K562 (cell line): ENCODE measurements around the gene SAMD9L. TPM values are rescaled to one million over a fixed set of nuclear protein-coding genes. Genes with fewer than 3 reads are reported as not detected.

ENCODE experiments used
- ATAC-seq: fragments of 200-7000 bp; cut with Tn5 transposase; 3 replicates; pipeline ENCODE4 v1.9.1; 2020; ENCODE audit warnings: moderate library complexity
- BruUV-seq: library from RNA; stranded (reverse); fragments of 400-500 nt; replicated peaks from 2 replicates; lab custom pipeline; 2021; lab: Mats Ljungman, UMichigan
- CTCF ChIA-PET: fragments of 300-600 bp; formaldehyde crosslinking; extraction: SDS; loops from one replicate; lab custom pipeline; 2021; ENCODE audit warnings: low intra/inter-chr PET ratio; lab: Yijun Ruan, JAX
- POLR2A ChIA-PET: fragments of 300-600, 350-650 bp; sonication (Branson Sonifier 250); formaldehyde crosslinking; extraction: SDS; loops from one replicate; lab custom pipeline; 2021; ENCODE audit warnings: antibody characterized with exemption, inconsistent platforms; lab: Yijun Ruan, JAX
- DNase-seq, 4 experiments: peaks; one replicate each; pipeline versions ENCODE4 v3.0.0 to v3.0.0-alpha.2; 2011 to 2018; ENCODE audit warnings: low spot score in 3 of 4, mixed read lengths in 3 of 4; ENCODE audit errors: extremely low read depth in 1 of 4
- FAIRE-seq: peaks from 2 replicates; lab custom pipeline; 2011; peaks lifted over from hg19 to GRCh38; lab: Jason Lieb, UNC
- H2AFZ ChIP-seq: 2 replicates; pipeline ENCODE4 v1.6.0; 2011; ENCODE audit warnings: low read depth, low read length, control low read depth, inconsistent platforms
- H3K27ac ChIP-seq: fragments of 200-600 bp; 3 replicates; pipeline ENCODE4 v1.8.0; 2011; ENCODE audit warnings: low read depth, mild to moderate bottlenecking, control low read depth, inconsistent platforms, low read length, moderate library complexity, mixed read lengths; ENCODE audit errors: extremely low read depth
- H3K27me3 ChIP-seq, 2 experiments: fragments of 300-600 bp in 1 of 2; 2 replicates in 1 of 2; 3 replicates in 1 of 2; pipeline versions ENCODE4 v1.6.0 to v1.8.0; 2011; ENCODE audit warnings: inconsistent platforms in 2 of 2, low read length in 2 of 2, mild to moderate bottlenecking in 1 of 2, mixed read lengths in 1 of 2, moderate library complexity in 1 of 2; ENCODE audit not compliant: control insufficient read depth in 2 of 2, insufficient read depth in 2 of 2
- H3K36me3 ChIP-seq: fragments of 300-600 bp; 3 replicates; pipeline ENCODE4 v1.8.0; 2011; ENCODE audit warnings: mild to moderate bottlenecking, low read length, inconsistent platforms; ENCODE audit not compliant: control insufficient read depth, insufficient read depth
- H3K4me1 ChIP-seq, 2 experiments: fragments of 200-600 bp in 1 of 2; replicated peaks in 1 of 2; 2 replicates in 1 of 2; 3 replicates in 1 of 2; pipeline versions ENCODE4 v1.5.1 to v1.8.0; 2011; ENCODE audit warnings: inconsistent platforms in 2 of 2, low read length in 2 of 2, mild to moderate bottlenecking in 1 of 2, mixed read lengths in 1 of 2, moderate library complexity in 1 of 2; ENCODE audit not compliant: control insufficient read depth in 2 of 2, insufficient read depth in 2 of 2
- H3K4me2 ChIP-seq: 2 replicates; pipeline ENCODE4 v1.6.1; 2011; ENCODE audit warnings: low read length, control low read depth, inconsistent platforms, mixed read lengths; ENCODE audit not compliant: insufficient read depth
- H3K4me3 ChIP-seq: fragments of 200-600 bp; sonication (generic), shearing (Covaris generic); 2 replicates; pipeline ENCODE4 v1.5.1; 2016; ENCODE audit warnings: control low read depth, inconsistent platforms
- H3K79me2 ChIP-seq: fragments of 200-600 bp; 3 replicates; pipeline ENCODE4 v1.8.0; 2011; ENCODE audit warnings: low read length, inconsistent platforms; ENCODE audit not compliant: control insufficient read depth, insufficient read depth
- H3K9ac ChIP-seq, 2 experiments: 2 replicates each; pipeline versions ENCODE4 v1.6.0 to v1.6.1; 2011; ENCODE audit warnings: low read depth in 2 of 2, low read length in 2 of 2, control low read depth in 1 of 2, inconsistent platforms in 1 of 2, mild to moderate bottlenecking in 1 of 2, mixed read lengths in 1 of 2; ENCODE audit not compliant: insufficient read depth in 1 of 2
- H3K9me1 ChIP-seq: one replicate; pipeline ENCODE4 v1.6.0; 2011; ENCODE audit warnings: inconsistent platforms, mild to moderate bottlenecking, low read length, moderate library complexity; ENCODE audit not compliant: control insufficient read depth, insufficient read depth
- H3K9me3 ChIP-seq: replicated peaks from 2 replicates; pipeline ENCODE4 v1.5.1; 2011; ENCODE audit warnings: low read depth, low read length, inconsistent platforms; ENCODE audit not compliant: control insufficient read depth, insufficient read depth
- H4K20me1 ChIP-seq: replicated peaks from 2 replicates; pipeline ENCODE4 v1.6.1; 2011; ENCODE audit warnings: low read length, inconsistent platforms, mixed read lengths; ENCODE audit not compliant: control insufficient read depth, insufficient read depth
- CCAR2 ChIP-seq: fragments of 200-400 bp; formaldehyde crosslinking; IDR thresholded peaks from 2 replicates; pipeline ENCODE4 v1.6.1; 2017; ENCODE audit warnings: mild to moderate bottlenecking, low read depth, low read length
- E2F1 ChIP-seq: sonication (generic); formaldehyde crosslinking; IDR thresholded peaks from 2 replicates; pipeline ENCODE4 v1.8.1; 2023; ENCODE audit warnings: mild to moderate bottlenecking, missing genetic modification reagents, moderate library complexity
- FOXP4 ChIP-seq: sonication (generic); formaldehyde crosslinking; IDR thresholded peaks from 2 replicates; pipeline ENCODE4 v1.8.0; 2022; ENCODE audit warnings: mild to moderate bottlenecking, missing genetic modification reagents, borderline replicate concordance
- HOMEZ ChIP-seq: fragments of 250-450 bp; sonication (Bioruptor Pico); IDR thresholded peaks from 2 replicates; pipeline ENCODE4 v1.4.0; 2020; ENCODE audit warnings: mild to moderate bottlenecking, moderate library complexity
- MAFG ChIP-seq: fragments of 450-650 bp; conservative IDR thresholded peaks from 2 replicates; pipeline ENCODE4 v1.6.1; 2016; ENCODE audit warnings: missing genetic modification characterization, missing compliant biosample characterization
- NR0B1 ChIP-seq: fragments of 450-650 bp; IDR thresholded peaks from one replicate; pipeline ENCODE4 v1.6.1; 2018; ENCODE audit warnings: mild to moderate bottlenecking, moderate library complexity; ENCODE audit not compliant: partially characterized antibody
- SMAD3 ChIP-seq: fragments of 450-650 bp; formaldehyde crosslinking; conservative IDR thresholded peaks from 2 replicates; pipeline ENCODE4 v1.4.0; 2020; ENCODE audit warnings: mild to moderate bottlenecking
- SMARCC2 ChIP-seq: fragments of 450-650 bp; IDR thresholded peaks from 2 replicates; pipeline ENCODE4 v1.6.1; 2017; ENCODE audit warnings: antibody characterized with exemption, moderate library complexity, mild to moderate bottlenecking, low read depth
- SUPT5H ChIP-seq: fragments of 450-650 bp; IDR thresholded peaks from 2 replicates; pipeline ENCODE4 v1.6.1; 2016
- TSC22D4 ChIP-seq: fragments of 450-650 bp; IDR thresholded peaks from 2 replicates; pipeline ENCODE4 v1.6.1; 2016; ENCODE audit warnings: missing genetic modification characterization, missing biosample characterization, control low read depth
- ZFP1 ChIP-seq: fragments of 450-650 bp; formaldehyde crosslinking; IDR thresholded peaks from 2 replicates; pipeline ENCODE4 v1.4.0; 2020; ENCODE audit warnings: mild to moderate bottlenecking, mixed read lengths
- ZFP91 ChIP-seq: sonication (generic); formaldehyde crosslinking; IDR thresholded peaks from 2 replicates; pipeline ENCODE4 v1.8.0; 2022; ENCODE audit warnings: mild to moderate bottlenecking, missing genetic modification reagents
- ZNF511 ChIP-seq: sonication (generic); formaldehyde crosslinking; IDR thresholded peaks from 2 replicates; pipeline ENCODE4 v1.8.0; 2022; ENCODE audit warnings: mild to moderate bottlenecking, missing genetic modification reagents
- ZNF586 ChIP-seq: fragments of 450-650 bp; formaldehyde crosslinking; conservative IDR thresholded peaks from 2 replicates; pipeline ENCODE4 v1.4.0; 2020; ENCODE audit warnings: mild to moderate bottlenecking, moderate library complexity
- WGBS: fragments of 100-300 bp; shearing (Covaris generic); methylation state at CpG from one replicate; pipeline ENCODE4 v1.1.6; 2016; ENCODE audit warnings: low coverage, mixed read lengths; ENCODE audit not compliant: insufficient coverage; ENCODE audit errors: missing lambda C conversion rate; 5-methylcytosine and 5-hydroxymethylcytosine counted together
- in situ Hi-C: fragments of 300-500 bp; cut with MboI; formaldehyde crosslinking; loops from 4 replicates; pipeline ENCODE4 v1.15.0; 2018; ENCODE audit warnings: inconsistent platforms, mixed read lengths
- intact Hi-C: fragments of 100-400 bp; cut with micrococcal nuclease; formaldehyde crosslinking; loops from 2 replicates; pipeline ENCODE4 v1.14.2; 2022
- polyA plus RNA-seq, 8 experiments: library from polyadenylated mRNA; depleted of rRNA in 4 of 8; stranded (reverse) in 5 of 8; unstranded in 3 of 8; fragments of >200 nt; fragmentation: Nextera tagmentation in 2 of 8; fragmentation: Illumina TruSeq in 1 of 8; extraction: Ambion mirVana in 2 of 8; extraction: Trizol in 1 of 8; gene quantifications; 2 replicates each; pipeline versions ENCODE4 v1.2.1 to v1.2.3, GENCODE V29; 2011 to 2014; ENCODE audit warnings: inconsistent platforms in 1 of 8, missing spikeins in 1 of 8
- total RNA-seq, 7 experiments: library from RNA; depleted of rRNA in 6 of 7; stranded (reverse); fragments of >200 nt in 6 of 7; fragmentation: Illumina TruSeq in 2 of 7; extraction: Trizol in 2 of 7; gene quantifications; 2 replicates each; pipeline versions ENCODE4 v1.2.1 to v1.2.3, GENCODE V29; 2011 to 2021; ENCODE audit warnings: low replicate concordance in 1 of 7

The SAMD9L gene
- total and polyA plus RNA-seq, 9 of the 15 experiments (the other 6 are each of a cell fraction or from before 2014, with no cell fraction given) = 0.15 to 1.0 (median 0.48) TPM

- DNase-seq (no peak), FAIRE-seq (no peak), ATAC-seq (peak; percentile 31; the same call in 1 of the 3 replicates)
- H3K4me3 ChIP-seq = no peak overlapping the region
- intact Hi-C loops = no loop called here
- H3K9me3 ChIP-seq = no peaks in the 10 kb centered on the region
- no peaks in the 10 kb centered on the region for H3K9me1 ChIP-seq
- in situ Hi-C loops = no loop called here
- H2AFZ ChIP-seq = no peak overlapping the region
- BruUV-seq = no TSS peak
- H3K9ac ChIP-seq = no peak overlapping the region
- ChIA-PET POLR2A (interaction anchor here (1.0 kb wide), 1 partner anchor 14 kb away, joined by 3 read pairs; no protein-coding TSS in a partner anchor), CTCF (no interaction called here)
- no peaks in the 10 kb centered on the region for H3K79me2 ChIP-seq
- no peaks in the 10 kb centered on the region for H3K36me3 ChIP-seq
- no peak overlapping the region for H3K27ac ChIP-seq
- 0% methylated on average over 2 of the region's 2 CpGs for whole genome bisulfite sequencing
- no peak overlapping the region for H3K4me2 ChIP-seq
- no peaks in the 10 kb centered on the region for H3K4me1 ChIP-seq
- no peaks in the 10 kb centered on the region for H3K27me3 ChIP-seq
- H4K20me1 ChIP-seq = no peaks in the 10 kb centered on the region
- TF ChIP-seq SMAD3 (no peak), ZFP91 (no peak), CCAR2 (no peak), TSC22D4 (tag) (no peak), SMARCC2 (no peak), ZNF586 (CRISPR knock-in tag) (no peak), E2F1 (CRISPR knock-in tag) (no peak), SUPT5H (no peak), ZFP1 (no peak), MAFG (tag) (no peak), FOXP4 (CRISPR knock-in tag) (no peak), HOMEZ (CRISPR knock-in tag) (no peak), ZNF511 (CRISPR knock-in tag) (no peak), NR0B1 (no peak)
These were observed 48.2 kb upstream of the SAMD9L start for GRCh38 chr7:93196336-93196735.
